ENCODE data around the gene PPP1R2B.

- TF ChIP-seq CTCF (IDR thresholded peaks at IDR 0.05 in 4 of 5, conservative IDR thresholded peaks at IDR 0.05 in 1 of 5) (no peak), POLR2A (IDR thresholded peaks at IDR 0.05) (no peak)
Observed at GRCh38 chr5:156834916-156835315, 15.2 kb upstream of the PPP1R2B start.

Measured in gastrocnemius medialis (tissue), 4 donors.